ENCODE measurements around the gene PLXNA4. TPM values are rescaled to one million over a fixed set of nuclear protein-coding genes. Genes with fewer than 3 reads are reported as not detected.

PLXNA4 gene
- polyA plus RNA-seq, 1 donor: 2.6 TPM

GRCh38 chr7:132162556-132163144, 413.6 kb downstream of the PLXNA4 start:
- peak; percentile 23 for DNase-seq

GRCh38 chr7:132161976-132162375, 414.3 kb downstream of the PLXNA4 start:
- DNase-seq: no peak

- no peak for DNase-seq
Observed at GRCh38 chr7:132161533-132161915, 414.7 kb downstream of the PLXNA4 start.

- no peak for DNase-seq
Observed at GRCh38 chr7:132160611-132161532, 415.4 kb downstream of the PLXNA4 start.

GRCh38 chr7:132158841-132159240, 417.4 kb downstream of the PLXNA4 start:
- no peak for DNase-seq

GRCh38 chr7:132158166-132158565, 418.1 kb downstream of the PLXNA4 start:
- DNase-seq: no peak

GRCh38 chr7:132155715-132156114, 420.6 kb downstream of the PLXNA4 start:
- no peak for DNase-seq

GRCh38 chr7:132154695-132155471, 421.4 kb downstream of the PLXNA4 start:
- DNase-seq: no peak

- no peak for DNase-seq
Observed at GRCh38 chr7:132154248-132154647, 422.0 kb downstream of the PLXNA4 start.

- no peak for DNase-seq
Observed at GRCh38 chr7:132152131-132152889, 424.0 kb downstream of the PLXNA4 start.

GRCh38 chr7:132150711-132151110, 425.6 kb downstream of the PLXNA4 start:
- no peak for DNase-seq

GRCh38 chr7:132149436-132150304, 426.6 kb downstream of the PLXNA4 start:
- no peak for DNase-seq

GRCh38 chr7:132148876-132149275, 427.4 kb downstream of the PLXNA4 start:
- DNase-seq: no peak

GRCh38 chr7:132145466-132145865, 430.8 kb downstream of the PLXNA4 start:
- no peak for DNase-seq

- no peak for DNase-seq
Observed at GRCh38 chr7:132145063-132145462, 431.2 kb downstream of the PLXNA4 start.

GRCh38 chr7:132142006-132142405, 434.3 kb downstream of the PLXNA4 start:
- no peak for DNase-seq

- DNase-seq: no peak
Observed at GRCh38 chr7:132141109-132141508, 435.2 kb downstream of the PLXNA4 start.

GRCh38 chr7:132140341-132140740, 435.9 kb downstream of the PLXNA4 start:
- DNase-seq: no peak

GRCh38 chr7:132138817-132139216, 437.5 kb downstream of the PLXNA4 start:
- no peak for DNase-seq

- DNase-seq: no peak
Observed at GRCh38 chr7:132137681-132138080, 438.6 kb downstream of the PLXNA4 start.

GRCh38 chr7:132135746-132136385, 440.4 kb downstream of the PLXNA4 start:
- no peak for DNase-seq
